ENCODE results near the gene KIAA0232.
A peak's percentile ranks its signal among the peaks of the same experiment; 100 is the strongest.
"Not testable (repeated sequence)": the region's sequence is repeated elsewhere in the genome, so short reads cannot be mapped to it uniquely, and the experiment has no call there.

The KIAA0232 gene

GRCh38 chr4:6902318-6903042, 120.0 kb downstream of the KIAA0232 start:
- H3K36me3 ChIP-seq (ENCODE audit: control insufficient read depth, insufficient read depth, low read length) = no peaks in the 10 kb centered on the region
- H3K9me3 ChIP-seq (ENCODE audit: control insufficient read depth, low read length) = no peaks in the 10 kb centered on the region
- no peak overlapping the region for H3K27ac ChIP-seq (ENCODE audit: low read depth, low read length, severe bottlenecking)
- WGBS, 2 experiments (ENCODE audit: insufficient coverage in 2 of 2) = 80 to 90% methylated on average over 20 to 24 of the region's 27 CpGs
- peaks cover 5% of the 10 kb centered on the region for H3K4me1 ChIP-seq (ENCODE audit: control insufficient read depth, insufficient read depth, low read length, poor library complexity, severe bottlenecking)
- H3K4me3 ChIP-seq (ENCODE audit: extremely low read depth, insufficient read depth, low read length, poor library complexity, severe bottlenecking) = no peak overlapping the region

DNA sequence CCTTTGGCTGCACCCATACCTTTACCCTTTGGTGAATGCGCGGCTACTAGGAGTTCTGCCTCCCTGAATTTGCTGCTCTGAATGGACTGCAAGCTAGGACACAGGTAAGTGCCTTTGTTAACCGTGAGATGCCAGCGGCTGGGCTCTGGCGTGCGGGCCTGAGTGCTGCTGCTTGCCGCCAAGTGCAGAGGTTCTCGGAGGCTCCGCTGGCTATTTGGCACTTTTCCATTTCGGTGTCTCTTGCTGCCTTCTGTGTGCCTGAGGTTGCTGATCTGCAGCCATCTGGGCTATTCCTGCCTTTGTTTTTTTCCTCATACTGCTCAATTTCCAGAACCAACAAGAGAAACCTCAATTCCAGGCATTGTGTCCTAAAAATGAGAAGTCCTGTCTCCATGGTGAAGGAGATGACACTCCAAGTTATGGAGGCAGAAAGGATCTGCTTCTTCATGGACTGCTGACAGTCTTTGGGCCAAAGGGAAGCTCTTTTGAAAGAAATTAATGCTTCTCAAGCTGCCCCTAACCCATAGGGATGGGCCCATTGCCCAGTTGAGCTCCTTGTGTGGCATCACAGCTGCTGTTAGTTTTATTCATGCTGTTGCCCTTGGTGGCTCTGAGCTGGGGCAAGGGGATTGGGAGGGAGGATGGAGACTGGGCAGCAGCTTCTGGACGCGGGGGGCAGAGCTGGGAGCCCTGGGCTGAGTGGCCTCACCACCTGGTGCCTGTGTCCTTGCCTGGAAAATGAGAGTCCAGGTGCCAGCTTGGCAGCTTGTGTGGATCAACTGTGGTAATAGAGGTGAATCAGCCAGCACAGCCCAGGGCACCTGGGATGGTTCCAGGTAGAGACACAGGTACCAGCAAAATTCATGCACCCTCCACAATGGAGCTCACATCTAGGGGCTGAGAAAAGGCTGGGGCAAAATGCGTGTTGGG, 123.3 kb downstream of the KIAA0232 start:
- Histone ChIP-seq H3K36me3 (ENCODE audit: control insufficient read depth, insufficient read depth, low read length) (no peaks in the 10 kb centered on the region), H3K4me3 (ENCODE audit: extremely low read depth, insufficient read depth, low read length, poor library complexity, severe bottlenecking) (no peak overlapping the region), H3K9me3 (ENCODE audit: control insufficient read depth, low read length) (no peaks in the 10 kb centered on the region), H3K4me1 (ENCODE audit: control insufficient read depth, insufficient read depth, low read length, poor library complexity, severe bottlenecking) (peaks cover 8% of the 10 kb centered on the region), H3K27ac (ENCODE audit: low read depth, low read length, severe bottlenecking) (no peak overlapping the region)
- WGBS, 2 experiments (ENCODE audit: insufficient coverage in 2 of 2) = 91 to 92% methylated on average over 12 to 13 of the region's 13 CpGs

DNA sequence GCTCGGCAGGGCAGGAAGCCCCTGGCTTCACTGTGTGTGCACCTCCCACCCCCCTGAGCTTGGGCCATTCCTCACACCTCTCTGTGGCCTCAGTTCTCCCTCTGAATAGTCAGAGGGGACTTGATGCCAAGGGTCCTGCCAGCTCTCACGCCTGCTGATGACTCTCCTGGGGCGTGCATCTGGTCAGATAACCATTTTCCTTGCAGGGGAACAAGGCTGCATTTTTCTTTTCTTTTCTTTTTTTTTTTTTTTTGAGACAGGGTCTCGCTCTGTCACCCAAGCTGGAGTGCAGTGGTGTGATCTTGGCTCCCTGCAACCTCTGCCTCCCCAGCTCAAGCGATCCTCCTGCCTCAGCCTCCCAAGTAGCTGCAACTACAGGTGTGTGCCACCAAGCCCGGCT, 124.0 kb downstream of the KIAA0232 start:
- WGBS, 2 experiments (ENCODE audit: insufficient coverage in 2 of 2) = 78 to 83% methylated on average over 2 to 5 of the region's 6 CpGs
- not testable (repeated sequence) for H3K9me3 ChIP-seq (ENCODE audit: control insufficient read depth, low read length)

DNA sequence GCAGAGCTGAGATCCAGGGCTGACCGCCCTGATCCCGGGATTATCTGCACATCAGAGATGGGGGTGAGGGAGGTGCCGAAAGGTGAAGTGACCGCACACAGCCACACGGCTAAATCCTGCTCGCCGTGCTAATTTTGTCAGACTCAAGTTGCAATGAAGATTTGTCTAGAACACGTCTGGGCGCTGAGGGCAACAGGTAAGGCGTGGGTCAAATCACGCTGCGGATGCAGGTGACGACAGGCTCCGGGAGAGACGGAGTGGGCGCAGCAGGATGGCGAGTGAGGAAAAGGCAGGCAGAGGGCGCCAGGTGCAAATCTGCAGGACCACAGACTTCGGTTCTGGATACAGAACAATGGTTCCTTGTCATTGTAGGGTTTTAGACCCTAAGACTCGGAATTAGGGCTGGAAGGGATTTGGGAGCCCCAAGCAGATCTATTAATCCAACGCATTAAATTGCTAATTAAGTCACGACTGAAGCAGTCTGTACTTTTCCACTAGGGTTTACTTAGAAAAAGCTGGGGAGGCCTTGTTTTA, 125.2 kb downstream of the KIAA0232 start:
- H3K9me3 ChIP-seq (ENCODE audit: control insufficient read depth, low read length) = no peaks in the 10 kb centered on the region
- H3K4me1 ChIP-seq (ENCODE audit: control insufficient read depth, insufficient read depth, low read length, poor library complexity, severe bottlenecking) = peaks cover 4% of the 10 kb centered on the region
- H3K4me3 ChIP-seq (ENCODE audit: extremely low read depth, insufficient read depth, low read length, poor library complexity, severe bottlenecking) = no peak overlapping the region
- WGBS, 2 experiments (ENCODE audit: insufficient coverage in 2 of 2) = 36 to 42% methylated on average over 18 to 19 of the region's 22 CpGs
- no peak overlapping the region for H3K27ac ChIP-seq (ENCODE audit: low read depth, low read length, severe bottlenecking)
- H3K36me3 ChIP-seq (ENCODE audit: control insufficient read depth, insufficient read depth, low read length) = no peaks in the 10 kb centered on the region

More for the DNA sequence above, 124.0 kb downstream of the KIAA0232 start:
- H3K4me3 ChIP-seq (ENCODE audit: extremely low read depth, insufficient read depth, low read length, poor library complexity, severe bottlenecking); H3K4me1 ChIP-seq (ENCODE audit: control insufficient read depth, insufficient read depth, low read length, poor library complexity, severe bottlenecking); H3K27ac ChIP-seq (ENCODE audit: low read depth, low read length, severe bottlenecking); H3K36me3 ChIP-seq (ENCODE audit: control insufficient read depth, insufficient read depth, low read length): not testable (repeated sequence)

GRCh38 chr4:6908432-6909112, 126.0 kb downstream of the KIAA0232 start:
- Histone ChIP-seq H3K27ac (ENCODE audit: low read depth, low read length, severe bottlenecking) (peak overlapping the region; percentile 96), H3K9me3 (ENCODE audit: control insufficient read depth, low read length) (no peaks in the 10 kb centered on the region)
- WGBS, 2 experiments (ENCODE audit: insufficient coverage in 2 of 2) = 53 to 67% methylated on average over 12 to 15 of the region's 15 CpGs

DNA sequence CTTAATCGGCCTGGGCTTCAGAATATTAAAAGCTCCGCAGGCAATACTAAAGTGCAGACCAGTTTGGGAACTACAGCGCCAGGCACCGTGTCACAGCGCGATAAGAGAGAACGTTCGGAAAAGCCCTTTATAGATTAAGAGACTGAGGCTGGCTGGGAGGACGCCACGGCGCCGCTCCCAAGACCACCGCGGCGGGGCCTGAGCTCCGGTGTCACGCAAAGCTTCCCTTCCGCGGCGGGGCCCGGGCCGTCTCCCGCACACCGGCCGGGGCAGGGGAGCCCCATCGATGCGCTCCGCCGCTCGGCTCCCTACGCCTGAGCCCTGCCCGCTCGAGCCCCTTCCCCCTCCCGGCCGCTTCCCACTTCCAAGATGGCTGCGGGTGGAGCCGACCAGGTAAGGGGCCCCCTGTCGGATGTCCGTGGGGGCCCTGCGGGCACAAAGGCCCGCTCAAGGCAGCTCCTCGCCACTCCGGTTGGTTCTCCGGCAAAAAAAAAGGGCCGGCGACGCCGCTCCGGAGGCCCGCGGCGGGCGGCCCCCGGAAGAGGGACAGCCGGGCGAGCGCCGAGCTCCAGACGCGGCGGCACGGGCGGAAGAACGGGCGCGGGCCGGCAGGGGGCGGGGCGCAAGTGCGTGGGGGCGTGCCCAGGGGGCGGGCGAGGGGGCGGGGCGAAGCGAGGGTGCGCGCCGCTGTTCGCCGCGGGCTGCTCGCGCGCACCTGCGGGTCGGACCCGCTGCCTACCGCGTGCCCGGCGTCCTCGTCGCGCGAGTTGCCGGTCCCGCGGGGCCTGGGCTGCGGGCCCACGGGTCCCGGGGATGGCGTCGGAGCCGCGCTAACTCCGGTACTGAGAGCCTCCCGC, 126.8 kb downstream of the KIAA0232 start, which contains the start of gene TBC1D14:
Gene TBC1D14, plus strand, starts transcription at position 714 of the 857 bp plus-strand sequence. CDS start 13,564 bp downstream, outside the sequence.
- Histone ChIP-seq H3K27ac (ENCODE audit: low read depth, low read length, severe bottlenecking) (peak within 1 kb of the TSS; percentile 96), H3K4me3 (ENCODE audit: extremely low read depth, insufficient read depth, low read length, poor library complexity, severe bottlenecking) (peak within 1 kb of the TSS; percentile 64), H3K9me3 (ENCODE audit: control insufficient read depth, low read length) (no peaks in the 10 kb centered on the region), H3K36me3 (ENCODE audit: control insufficient read depth, insufficient read depth, low read length) (no peaks in the 10 kb centered on the region), H3K4me1 (ENCODE audit: control insufficient read depth, insufficient read depth, low read length, poor library complexity, severe bottlenecking) (peaks cover 10% of the 10 kb centered on the region)
- 0 to 1% methylated on average over 53 to 68 of the region's 108 CpGs for WGBS, 2 experiments (ENCODE audit: insufficient coverage in 2 of 2)

More at GRCh38 chr4:6908432-6909112, 126.0 kb downstream of the KIAA0232 start:
- no peaks in the 10 kb centered on the region for H3K36me3 ChIP-seq (ENCODE audit: control insufficient read depth, insufficient read depth, low read length)
- H3K4me1 ChIP-seq (ENCODE audit: control insufficient read depth, insufficient read depth, low read length, poor library complexity, severe bottlenecking) = peaks cover 3% of the 10 kb centered on the region
- H3K4me3 ChIP-seq (ENCODE audit: extremely low read depth, insufficient read depth, low read length, poor library complexity, severe bottlenecking) = peak overlapping the region; percentile 64

GRCh38 chr4:6909970-6910339, 127.4 kb downstream of the KIAA0232 start:
- H3K27ac ChIP-seq (ENCODE audit: low read depth, low read length, severe bottlenecking) = no peak overlapping the region
- WGBS, 2 experiments (ENCODE audit: insufficient coverage in 2 of 2) = 0% methylated on average over 45 to 53 of the region's 58 CpGs
- no peaks in the 10 kb centered on the region for H3K9me3 ChIP-seq (ENCODE audit: control insufficient read depth, low read length)
- H3K36me3 ChIP-seq (ENCODE audit: control insufficient read depth, insufficient read depth, low read length) = no peaks in the 10 kb centered on the region
- H3K4me1 ChIP-seq (ENCODE audit: control insufficient read depth, insufficient read depth, low read length, poor library complexity, severe bottlenecking) = peaks cover 11% of the 10 kb centered on the region
- H3K4me3 ChIP-seq (ENCODE audit: extremely low read depth, insufficient read depth, low read length, poor library complexity, severe bottlenecking) = peak overlapping the region; percentile 64

DNA sequence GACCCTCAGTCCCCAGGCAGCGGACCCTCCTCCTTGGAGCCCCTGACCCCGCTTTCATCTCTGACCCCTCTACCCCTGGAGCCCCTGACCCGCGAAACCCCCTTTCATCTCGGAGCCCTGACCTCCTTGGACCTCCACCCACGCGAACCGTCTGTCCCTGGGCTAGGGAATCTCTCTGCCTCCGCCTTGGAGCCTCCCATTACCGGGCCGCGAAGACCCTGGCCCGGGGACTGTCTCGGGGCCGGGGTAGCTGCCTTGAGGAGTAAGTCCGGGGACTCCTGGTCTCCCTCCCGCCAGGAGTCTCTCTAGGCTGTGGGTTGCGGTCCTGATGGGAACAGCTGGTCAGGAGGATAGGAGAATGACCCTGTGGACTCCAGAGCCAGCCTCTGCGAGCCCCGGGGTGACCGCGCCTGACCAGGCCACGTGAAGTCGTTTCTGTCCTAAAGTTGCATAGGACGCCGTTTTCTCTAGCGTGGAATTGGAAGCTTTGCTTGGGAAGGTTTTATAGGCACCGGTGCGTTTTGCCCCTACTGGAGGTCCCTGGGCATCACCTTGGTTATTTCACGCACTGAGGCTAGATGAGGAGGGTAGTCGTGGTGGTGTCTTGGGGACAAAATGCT, 127.9 kb downstream of the KIAA0232 start:
- Histone ChIP-seq H3K9me3 (ENCODE audit: control insufficient read depth, low read length) (no peaks in the 10 kb centered on the region), H3K4me1 (ENCODE audit: control insufficient read depth, insufficient read depth, low read length, poor library complexity, severe bottlenecking) (peaks cover 14% of the 10 kb centered on the region), H3K36me3 (ENCODE audit: control insufficient read depth, insufficient read depth, low read length) (no peaks in the 10 kb centered on the region), H3K4me3 (ENCODE audit: extremely low read depth, insufficient read depth, low read length, poor library complexity, severe bottlenecking) (peak overlapping the region; percentile 64), H3K27ac (ENCODE audit: low read depth, low read length, severe bottlenecking) (no peak overlapping the region)
- 25 to 29% methylated on average over 21 to 26 of the region's 31 CpGs for WGBS, 2 experiments (ENCODE audit: insufficient coverage in 2 of 2)

DNA sequence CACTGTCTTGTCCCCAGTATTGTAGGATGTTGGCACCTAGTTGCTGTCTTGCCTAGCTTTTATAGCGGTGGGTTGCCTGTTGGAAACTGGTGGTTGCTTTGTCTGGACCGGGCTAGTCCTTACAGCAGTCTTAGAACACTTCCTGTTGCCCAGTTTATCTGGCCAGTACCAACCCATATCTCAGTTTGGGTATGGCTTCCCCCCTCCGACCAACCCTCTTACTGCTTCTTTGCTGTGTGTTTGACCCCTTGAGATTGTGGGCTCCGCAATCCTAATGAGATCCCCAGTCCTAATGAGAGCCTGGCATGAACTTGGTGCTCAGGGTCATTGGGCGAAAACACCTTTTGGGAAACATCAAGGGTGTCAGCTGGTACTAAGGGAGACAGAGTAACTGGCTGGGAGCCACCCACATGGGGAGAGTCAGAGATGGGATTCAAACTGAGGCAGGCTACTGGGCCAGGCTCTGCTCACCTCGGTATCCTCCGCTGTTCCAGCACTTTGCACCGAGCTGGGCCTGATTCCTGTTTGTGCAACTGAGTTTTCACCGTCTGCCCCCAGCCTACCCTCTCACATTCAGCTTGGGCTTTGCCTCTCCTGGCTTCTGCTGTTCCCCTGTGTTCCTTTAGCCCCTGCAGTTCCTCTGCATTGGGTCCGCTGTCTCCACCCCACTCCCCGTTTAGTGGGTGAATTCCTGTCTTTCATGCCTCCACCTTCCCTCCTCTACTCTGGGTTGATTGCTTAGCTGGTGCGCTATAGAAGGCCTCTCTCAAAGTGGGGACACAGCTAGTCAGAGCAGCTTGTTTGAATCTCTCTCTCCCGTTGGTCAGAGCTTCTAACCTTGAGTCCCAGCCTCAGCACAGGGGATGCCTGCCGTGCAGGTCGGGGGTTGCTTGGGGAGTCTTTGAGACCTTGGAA, 128.7 kb downstream of the KIAA0232 start:
- Histone ChIP-seq H3K4me3 (ENCODE audit: extremely low read depth, insufficient read depth, low read length, poor library complexity, severe bottlenecking) (peak overlapping the region; percentile 64), H3K4me1 (ENCODE audit: control insufficient read depth, insufficient read depth, low read length, poor library complexity, severe bottlenecking) (peaks cover 20% of the 10 kb centered on the region), H3K36me3 (ENCODE audit: control insufficient read depth, insufficient read depth, low read length) (no peaks in the 10 kb centered on the region), H3K9me3 (ENCODE audit: control insufficient read depth, low read length) (no peaks in the 10 kb centered on the region), H3K27ac (ENCODE audit: low read depth, low read length, severe bottlenecking) (no peak overlapping the region)
- WGBS, 2 experiments (ENCODE audit: insufficient coverage in 2 of 2) = 94% methylated on average over 10 to 11 of the region's 15 CpGs

All from mesodermal cell (in vitro differentiated cells).